Breast epithelium (tissue), 4 donors: Measurements from ENCODE around the gene REXO4. TPM values are rescaled to one million over a fixed set of nuclear protein-coding genes. Genes with fewer than 3 reads are reported as not detected.

Experiments
- DNase-seq, 2 donors: peaks; one replicate each; pipeline ENCODE4 v3.0.0-alpha.2; 2019; ENCODE audit warnings: low spot score in 2 of 2
- H3K27ac ChIP-seq, 2 donors: fragments of 200-600 bp; sonication (generic) in 1 of 2; one replicate each; pipeline ENCODE4 v1.5.1; 2016 to 2019; ENCODE audit warnings: mild to moderate bottlenecking in 1 of 2
- H3K27me3 ChIP-seq, 2 donors: fragments of 200-600 bp; sonication (generic) in 1 of 2; one replicate each; pipeline versions ENCODE4 v1.5.1 to v1.6.0; 2017 to 2019; ENCODE audit warnings: control low read depth in 1 of 2, mild to moderate bottlenecking in 1 of 2
- H3K36me3 ChIP-seq: fragments of 200-600 bp; one replicate; pipeline ENCODE4 v1.5.1; 2019
- H3K4me1 ChIP-seq, 2 donors: fragments of 200-600 bp; sonication (generic); one replicate each; pipeline ENCODE4 v1.5.1; 2016 to 2019; ENCODE audit warnings: control low read depth in 1 of 2
- H3K4me3 ChIP-seq, 3 donors: fragments of 200-600 bp; sonication (generic); 1 replicate in 2 of 3; 2 replicates in 1 of 3; pipeline ENCODE4 v1.5.1; 2016 to 2019; ENCODE audit warnings: mild to moderate bottlenecking in 3 of 3, moderate library complexity in 2 of 3
- H3K9me3 ChIP-seq, 2 donors: fragments of 200-600 bp; sonication (generic) in 1 of 2; one replicate each; pipeline ENCODE4 v1.5.1; 2016 to 2019; ENCODE audit warnings: control low read depth in 1 of 2
- CTCF ChIP-seq, 3 donors: fragments of 450-650 bp; IDR thresholded peaks; one replicate each; pipeline ENCODE4 v1.5.1; 2016 to 2017; ENCODE audit warnings: antibody characterized with exemption in 3 of 3, mild to moderate bottlenecking in 3 of 3, moderate library complexity in 3 of 3
- POLR2A ChIP-seq: fragments of 450-650 bp; IDR thresholded peaks from one replicate; pipeline ENCODE4 v1.6.1; 2016; ENCODE audit warnings: antibody characterized with exemption, mild to moderate bottlenecking, moderate library complexity
- POLR2AphosphoS5 ChIP-seq, 3 donors: sonication (generic); formaldehyde crosslinking; IDR thresholded peaks; one replicate each; pipeline ENCODE4 v1.6.1; 2017; ENCODE audit warnings: antibody characterized with exemption in 3 of 3
- intact Hi-C: fragments of 100-400 bp; cut with DNase I; formaldehyde crosslinking; loops from one replicate; pipeline ENCODE4 v1.15.1; 2023; ENCODE audit warnings: low total_unique reads
- total RNA-seq, 3 donors: library from RNA; depleted of rRNA; stranded (reverse); fragments of >200 nt; gene quantifications; one replicate each; pipeline ENCODE4 v1.1.0, GENCODE V29; 2016

The REXO4 gene
- total RNA-seq, 3 donors from 2014 or later = 14.2 to 20.5 (median 18.7) TPM

GRCh38 chr9:133445293-133445969, 27.6 kb upstream of the REXO4 start:
- Histone ChIP-seq H3K4me1 (no peaks in the 10 kb centered on the region), H3K36me3 (no peaks in the 10 kb centered on the region), H3K4me3 (no peak overlapping the region), H3K9me3 (no peaks in the 10 kb centered on the region), H3K27ac (no peak overlapping the region), H3K27me3 (no peaks in the 10 kb centered on the region)
- TF ChIP-seq CTCF (IDR thresholded peaks at IDR 0.05) = no peak
- TF ChIP-seq POLR2AphosphoS5 (IDR thresholded peaks at IDR 0.05) = no peak
- TF ChIP-seq POLR2A = no peak
- DNase-seq = no peak
- intact Hi-C loops = no loop called here

- no peaks in the 10 kb centered on the region for H3K9me3 ChIP-seq
- DNase-seq = no peak
- intact Hi-C loops = no loop called here
Measured at GRCh38 chr9:133443982-133444381, 26.2 kb upstream of the REXO4 start.

GRCh38 chr9:133443248-133443647, 25.4 kb upstream of the REXO4 start:
- no peak overlapping the region for H3K4me3 ChIP-seq
- no peaks in the 10 kb centered on the region for H3K36me3 ChIP-seq
- H3K4me1 ChIP-seq = no peaks in the 10 kb centered on the region
- TF ChIP-seq POLR2AphosphoS5 (IDR thresholded peaks at IDR 0.05) = no peak
- TF ChIP-seq CTCF (IDR thresholded peaks at IDR 0.05) = no peak
- TF ChIP-seq POLR2A = no peak
- no peaks in the 10 kb centered on the region for H3K9me3 ChIP-seq
- intact Hi-C loops = no loop called here
- DNase-seq = no peak
- H3K27ac ChIP-seq = no peak overlapping the region
- no peaks in the 10 kb centered on the region for H3K27me3 ChIP-seq

More at GRCh38 chr9:133443982-133444381, 26.2 kb upstream of the REXO4 start:
- H3K4me3 ChIP-seq = no peak overlapping the region
- no peaks in the 10 kb centered on the region for H3K4me1 ChIP-seq
- no peak overlapping the region for H3K27ac ChIP-seq
- H3K36me3 ChIP-seq = no peaks in the 10 kb centered on the region
- no peaks in the 10 kb centered on the region for H3K27me3 ChIP-seq
- TF ChIP-seq POLR2A (no peak), CTCF (IDR thresholded peaks at IDR 0.05) (no peak), POLR2AphosphoS5 (IDR thresholded peaks at IDR 0.05) (no peak)

DNA sequence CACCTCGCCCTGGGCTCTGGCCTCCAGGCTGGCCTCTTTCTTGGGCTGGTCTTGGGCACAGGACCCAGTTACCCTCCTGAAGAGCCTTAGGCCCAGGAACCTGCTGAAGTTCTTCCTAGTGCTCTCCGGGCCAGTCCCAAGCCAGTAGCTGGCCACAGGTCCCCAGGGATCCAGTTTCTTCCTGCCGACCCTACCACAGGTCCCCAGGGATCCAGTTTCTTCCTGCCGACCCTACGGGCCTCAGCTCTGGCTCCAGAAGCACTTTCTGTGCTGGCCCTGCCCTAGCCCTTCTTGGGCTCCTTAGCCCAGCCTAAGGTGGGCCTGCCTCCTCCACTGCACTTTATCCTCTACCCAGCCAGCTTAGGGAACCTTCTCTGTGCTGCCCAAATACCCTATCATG, 23.8 kb upstream of the REXO4 start:
- DNase-seq = no peak
- Histone ChIP-seq H3K27me3 (no peaks in the 10 kb centered on the region), H3K4me3 (no peak overlapping the region), H3K36me3 (no peaks in the 10 kb centered on the region), H3K9me3 (no peaks in the 10 kb centered on the region), H3K4me1 (no peaks in the 10 kb centered on the region), H3K27ac (no peak overlapping the region)
- intact Hi-C loops = no loop called here
- TF ChIP-seq CTCF (IDR thresholded peaks at IDR 0.05) (no peak), POLR2A (no peak), POLR2AphosphoS5 (IDR thresholded peaks at IDR 0.05) (no peak)

- Histone ChIP-seq H3K4me1 (no peaks in the 10 kb centered on the region), H3K9me3 (no peaks in the 10 kb centered on the region), H3K27me3 (no peaks in the 10 kb centered on the region), H3K27ac (no peak overlapping the region), H3K4me3 (no peak overlapping the region), H3K36me3 (no peaks in the 10 kb centered on the region)
- intact Hi-C loops = no loop called here
- DNase-seq = no peak
- no peak for TF ChIP-seq POLR2A
- TF ChIP-seq CTCF (IDR thresholded peaks at IDR 0.05) = no peak
Measured at GRCh38 chr9:133440874-133441273, 23.1 kb upstream of the REXO4 start.
